Colonic mucosa (tissue), 4 donors: ENCODE results near the gene C4orf51. TPM values are rescaled to one million over a fixed set of nuclear protein-coding genes. Genes with fewer than 3 reads are reported as not detected.
"Not testable (repeated sequence)": the region's sequence is repeated elsewhere in the genome, so short reads cannot be mapped to it uniquely, and the experiment has no call there.

Experiments used
- DNase-seq: peaks from one replicate; pipeline ENCODE4 v3.0.0-alpha.2; 2020
- H3K27ac ChIP-seq: fragments of 200-600 bp; one replicate; pipeline ENCODE4 v1.8.0; 2021
- H3K27me3 ChIP-seq: fragments of 200-600 bp; one replicate; pipeline ENCODE4 v1.8.0; 2021
- H3K36me3 ChIP-seq: fragments of 200-600 bp; one replicate; pipeline ENCODE4 v1.8.0; 2021
- H3K4me1 ChIP-seq: fragments of 200-600 bp; one replicate; pipeline ENCODE4 v1.8.0; 2021; ENCODE audit warnings: mild to moderate bottlenecking
- H3K4me3 ChIP-seq: fragments of 200-600 bp; one replicate; pipeline ENCODE4 v1.8.0; 2021
- H3K9ac ChIP-seq, 2 donors: one replicate each; pipeline ENCODE4 v1.7.0; 2013; ENCODE audit warnings: control low read depth in 2 of 2, low read depth in 2 of 2, low read length in 2 of 2
- H3K9me3 ChIP-seq: fragments of 200-600 bp; one replicate; pipeline ENCODE4 v1.8.0; 2021
- intact Hi-C: fragments of 100-400 bp; cut with DNase I; formaldehyde crosslinking; loops from one replicate; pipeline ENCODE4 v1.14.1; 2022
- total RNA-seq, 2 donors: library from RNA; stranded (reverse); fragmentation: NEBNext Ultra II Directional in 1 of 2; extraction: Animal tissue kit (Norgen Biotek cat#: 25700) in 1 of 2; gene quantifications; one replicate each; pipeline ENCODE4 v1.2.1, GENCODE V29; 2021
- TF ChIP-seq, protein P1 (sequence below): fragments of 200-600 bp; IDR thresholded peaks from one replicate; pipeline ENCODE4 v1.8.0; 2022; ENCODE audit warnings: antibody characterized with exemption, mild to moderate bottlenecking
- donor health status: healthy.
- donor health status: DM: no; HTN: no; CAD: no.
- donor health status: DM: no; HTN: no; CAD: no.

The C4orf51 gene
- total RNA-seq, 2 donors from 2014 or later, result not detected

DNA sequence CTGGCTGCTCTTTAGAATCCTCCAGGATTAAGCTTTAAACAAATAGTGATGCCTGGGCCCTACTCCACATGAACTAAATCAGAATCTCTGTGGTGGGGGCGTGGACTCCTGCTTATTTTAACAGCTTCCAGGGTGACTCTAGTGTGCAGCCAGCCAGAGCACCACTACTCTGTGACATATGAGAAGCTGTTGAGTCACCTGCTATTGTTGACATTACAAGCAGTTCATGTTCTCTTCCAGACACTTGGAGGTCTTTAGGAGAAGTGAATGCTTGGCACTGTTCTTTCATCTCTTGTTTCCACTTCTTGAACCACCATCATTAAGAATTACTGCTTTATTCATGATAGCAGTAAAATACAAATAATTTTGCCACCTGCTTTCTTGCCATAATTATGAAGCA lies 426 bp upstream of the C4orf51 start:
- intact Hi-C loops, result no loop called here
- Histone ChIP-seq H3K4me3 (no peak overlapping the region), H3K27ac (no peak overlapping the region), H3K4me1 (no peaks in the 10 kb centered on the region), H3K9me3 (no peaks in the 10 kb centered on the region), H3K9ac (no peak overlapping the region), H3K36me3 (no peaks in the 10 kb centered on the region), H3K27me3 (no peaks in the 10 kb centered on the region)
- DNase-seq, result no peak
- TF ChIP-seq, protein P1, sequence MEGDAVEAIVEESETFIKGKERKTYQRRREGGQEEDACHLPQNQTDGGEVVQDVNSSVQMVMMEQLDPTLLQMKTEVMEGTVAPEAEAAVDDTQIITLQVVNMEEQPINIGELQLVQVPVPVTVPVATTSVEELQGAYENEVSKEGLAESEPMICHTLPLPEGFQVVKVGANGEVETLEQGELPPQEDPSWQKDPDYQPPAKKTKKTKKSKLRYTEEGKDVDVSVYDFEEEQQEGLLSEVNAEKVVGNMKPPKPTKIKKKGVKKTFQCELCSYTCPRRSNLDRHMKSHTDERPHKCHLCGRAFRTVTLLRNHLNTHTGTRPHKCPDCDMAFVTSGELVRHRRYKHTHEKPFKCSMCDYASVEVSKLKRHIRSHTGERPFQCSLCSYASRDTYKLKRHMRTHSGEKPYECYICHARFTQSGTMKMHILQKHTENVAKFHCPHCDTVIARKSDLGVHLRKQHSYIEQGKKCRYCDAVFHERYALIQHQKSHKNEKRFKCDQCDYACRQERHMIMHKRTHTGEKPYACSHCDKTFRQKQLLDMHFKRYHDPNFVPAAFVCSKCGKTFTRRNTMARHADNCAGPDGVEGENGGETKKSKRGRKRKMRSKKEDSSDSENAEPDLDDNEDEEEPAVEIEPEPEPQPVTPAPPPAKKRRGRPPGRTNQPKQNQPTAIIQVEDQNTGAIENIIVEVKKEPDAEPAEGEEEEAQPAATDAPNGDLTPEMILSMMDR, result no peak

DNA sequence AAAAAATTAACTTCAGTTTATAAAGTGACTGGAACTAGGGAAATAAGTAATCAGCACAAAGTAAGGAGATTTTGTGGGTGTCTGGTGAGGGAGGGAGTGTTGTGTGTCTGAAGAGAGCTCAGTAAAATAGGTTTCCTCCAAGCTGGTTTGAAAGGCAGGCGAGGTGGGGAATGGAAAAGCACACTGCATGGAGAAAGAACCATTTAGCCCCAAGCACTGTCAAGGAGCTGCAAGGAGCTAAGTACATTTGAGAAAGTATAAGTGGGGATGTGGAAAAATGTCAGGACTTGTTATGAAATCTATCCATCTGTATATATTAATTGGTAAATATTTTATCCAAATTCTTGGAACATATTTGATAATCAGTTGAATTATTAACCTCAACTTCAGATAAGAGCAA lies 956 bp downstream of the C4orf51 start:
- Histone ChIP-seq H3K9ac (no peak overlapping the region), H3K27me3 (no peaks in the 10 kb centered on the region), H3K4me1 (no peaks in the 10 kb centered on the region), H3K36me3 (no peaks in the 10 kb centered on the region), H3K9me3 (no peaks in the 10 kb centered on the region), H3K4me3 (no peak overlapping the region), H3K27ac (no peak overlapping the region)
- intact Hi-C loops, result no loop called here
- DNase-seq, result no peak
- TF ChIP-seq, protein P1, result no peak

DNA sequence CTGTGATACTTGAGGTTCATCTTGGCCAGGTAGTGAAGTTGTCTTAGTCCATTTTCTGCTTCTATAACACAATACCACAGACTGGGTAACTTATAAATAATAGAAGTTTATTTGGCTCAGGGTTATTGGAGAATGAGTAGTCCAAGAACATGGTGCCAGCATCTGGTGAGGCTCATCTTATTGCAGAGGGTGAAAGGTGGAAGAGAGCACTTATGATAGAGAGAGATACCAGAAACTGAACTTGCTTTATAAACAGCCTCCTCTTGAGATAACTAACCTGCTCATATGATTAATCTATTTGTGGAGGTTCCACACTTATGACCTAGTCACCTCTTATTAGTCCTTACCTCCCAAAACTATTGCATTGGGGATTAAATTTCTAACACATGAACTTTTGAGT lies 1.6 kb downstream of the C4orf51 start:
- no peak overlapping the region for H3K9ac ChIP-seq
- no peaks in the 10 kb centered on the region for H3K4me1 ChIP-seq
- no peak overlapping the region for H3K27ac ChIP-seq
- no peaks in the 10 kb centered on the region for H3K27me3 ChIP-seq
- H3K4me3 ChIP-seq, result no peak overlapping the region
- H3K36me3 ChIP-seq, result no peaks in the 10 kb centered on the region
- DNase-seq, result no peak
- intact Hi-C loops, result no loop called here
- H3K9me3 ChIP-seq, result no peaks in the 10 kb centered on the region
- TF ChIP-seq, protein P1, result no peak

DNA sequence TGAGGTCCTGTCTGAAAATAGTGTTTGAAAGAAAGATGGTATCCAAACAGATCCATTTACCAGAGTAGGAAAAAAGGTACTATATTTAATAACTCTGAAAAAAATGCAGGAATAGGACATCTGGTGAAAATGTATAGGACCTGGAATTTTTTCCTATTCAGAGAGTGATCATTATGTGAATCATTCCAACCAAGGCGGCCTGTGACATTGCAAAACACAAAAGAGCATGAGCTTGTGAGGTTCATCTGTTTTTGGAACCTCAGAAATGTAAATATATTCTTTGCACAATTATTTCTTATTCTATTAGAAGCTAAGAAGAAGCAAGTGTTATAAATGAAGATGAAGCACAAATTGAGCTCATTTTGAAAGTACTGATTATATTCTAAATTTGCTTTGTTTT lies 2.0 kb downstream of the C4orf51 start:
- DNase-seq, result no peak
- Histone ChIP-seq H3K4me3 (no peak overlapping the region), H3K27ac (no peak overlapping the region), H3K27me3 (no peaks in the 10 kb centered on the region), H3K9ac (no peak overlapping the region), H3K4me1 (no peaks in the 10 kb centered on the region), H3K9me3 (no peaks in the 10 kb centered on the region), H3K36me3 (no peaks in the 10 kb centered on the region)
- TF ChIP-seq, protein P1, result no peak
- intact Hi-C loops, result no loop called here

DNA sequence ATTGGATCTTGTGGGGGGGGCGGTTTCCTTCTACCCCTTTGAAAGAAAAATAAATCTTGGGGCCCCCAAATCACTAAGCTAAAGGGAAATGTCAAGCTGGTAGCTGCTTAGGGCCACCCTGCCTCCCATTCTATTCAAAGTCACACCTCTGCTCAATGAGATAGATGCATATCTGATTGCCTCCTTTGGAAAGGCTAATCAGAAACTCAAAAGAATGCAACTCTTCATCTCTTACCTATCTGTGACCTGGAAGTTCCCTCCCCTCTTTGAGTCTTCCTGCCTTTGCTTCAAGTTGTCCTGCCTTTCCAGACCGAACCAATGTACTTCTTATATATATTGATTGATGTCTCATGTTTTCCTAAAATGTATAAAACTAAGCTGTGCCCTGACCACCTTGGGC lies 7.0 kb downstream of the C4orf51 start:
- TF ChIP-seq, protein P1, result no peak
- Histone ChIP-seq H3K4me3 (no peak overlapping the region), H3K36me3 (no peaks in the 10 kb centered on the region), H3K27me3 (no peaks in the 10 kb centered on the region), H3K27ac (no peak overlapping the region), H3K4me1 (no peaks in the 10 kb centered on the region), H3K9me3 (no peaks in the 10 kb centered on the region), H3K9ac (no peak overlapping the region)
- DNase-seq, result no peak
- intact Hi-C loops, result no loop called here

DNA sequence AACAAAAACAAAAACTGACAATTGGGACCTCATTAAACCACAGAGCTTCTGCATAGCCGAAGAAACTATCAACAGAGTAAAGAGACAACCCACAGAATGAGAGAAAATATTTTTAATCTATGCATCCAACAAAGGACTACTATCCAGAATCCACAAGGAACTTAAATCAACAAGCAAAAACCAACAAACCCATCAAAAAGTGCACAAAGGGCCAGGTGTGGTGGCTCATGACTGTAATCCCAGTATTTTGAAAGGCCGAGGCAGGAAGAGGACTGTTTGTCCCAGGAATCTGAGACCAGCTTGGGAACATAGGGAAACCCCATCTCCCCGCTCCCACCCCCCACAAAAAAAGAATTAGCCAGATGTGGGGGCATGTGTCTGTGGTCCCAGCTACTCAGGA lies 10.7 kb downstream of the C4orf51 start:
- no peak for DNase-seq
- Histone ChIP-seq H3K27ac (no peak overlapping the region), H3K9me3 (no peaks in the 10 kb centered on the region), H3K4me1 (no peaks in the 10 kb centered on the region), H3K4me3 (no peak overlapping the region), H3K27me3 (no peaks in the 10 kb centered on the region), H3K9ac (no peak overlapping the region), H3K36me3 (no peaks in the 10 kb centered on the region)
- TF ChIP-seq, protein P1, result no peak
- intact Hi-C loops, result no loop called here

DNA sequence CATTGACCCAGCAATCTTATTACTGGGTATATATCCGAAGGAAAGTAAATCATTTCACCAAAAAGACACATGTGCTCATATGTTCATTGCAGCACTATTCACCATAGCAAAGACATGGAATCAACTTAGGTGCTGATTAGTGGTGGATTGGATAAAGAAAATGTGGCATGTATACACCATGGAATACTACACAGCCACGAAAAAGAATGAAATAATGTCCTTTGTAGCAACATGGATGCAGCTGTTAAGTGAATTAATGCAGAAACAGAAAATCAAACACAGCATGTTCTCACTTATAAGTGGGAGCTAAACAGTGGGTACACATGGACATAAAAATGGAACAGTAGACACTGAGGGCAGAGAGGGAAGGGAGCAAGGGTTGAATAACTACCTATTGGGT lies 11.5 kb downstream of the C4orf51 start:
- H3K9me3 ChIP-seq, H3K4me3 ChIP-seq, DNase-seq, intact Hi-C loops, H3K27ac ChIP-seq, H3K9ac ChIP-seq, H3K36me3 ChIP-seq, H3K27me3 ChIP-seq, H3K4me1 ChIP-seq: not testable (repeated sequence)
